Fibroblast of lung (primary cell): ENCODE data around the gene DMWD.

Experiments
- EZH2 ChIP-seq: IDR thresholded peaks from 2 replicates; pipeline ENCODE4 v1.5.1; 2012; ENCODE audit warnings: low read length, control low read depth, mild to moderate bottlenecking; ENCODE audit errors: missing control alignments
- TF ChIP-seq, protein P1 (sequence below), 2 donors: IDR thresholded peaks in 1 of 2; conservative IDR thresholded peaks in 1 of 2; 1 replicate in 1 of 2; 2 replicates in 1 of 2; pipeline ENCODE4 v1.5.1; 2011 to 2012; ENCODE audit warnings: low read length in 2 of 2, control low read depth in 1 of 2, inconsistent platforms in 1 of 2, low read depth in 1 of 2, mild to moderate bottlenecking in 1 of 2

DNA sequence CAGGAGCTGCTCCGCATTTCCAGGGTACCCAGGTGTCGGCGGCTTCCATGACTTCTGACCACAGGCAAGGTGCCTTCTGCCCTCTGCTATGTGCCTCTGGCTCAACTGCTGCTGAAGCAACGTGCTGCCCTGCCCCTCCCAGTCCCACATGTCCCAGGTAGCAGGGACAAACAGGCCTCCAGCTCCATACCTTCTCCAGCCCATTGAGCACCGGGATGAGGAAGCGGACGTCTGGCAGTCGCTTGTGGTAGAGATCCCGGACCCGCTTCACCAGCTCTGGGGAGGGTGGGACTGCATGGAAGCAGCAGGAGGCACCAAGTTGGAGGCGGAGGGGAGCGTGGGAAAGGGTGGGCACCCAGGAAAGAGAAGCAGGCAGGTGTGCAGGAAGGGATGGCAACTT lies 30.5 kb upstream of the DMWD start:
- TF ChIP-seq, protein P1, sequence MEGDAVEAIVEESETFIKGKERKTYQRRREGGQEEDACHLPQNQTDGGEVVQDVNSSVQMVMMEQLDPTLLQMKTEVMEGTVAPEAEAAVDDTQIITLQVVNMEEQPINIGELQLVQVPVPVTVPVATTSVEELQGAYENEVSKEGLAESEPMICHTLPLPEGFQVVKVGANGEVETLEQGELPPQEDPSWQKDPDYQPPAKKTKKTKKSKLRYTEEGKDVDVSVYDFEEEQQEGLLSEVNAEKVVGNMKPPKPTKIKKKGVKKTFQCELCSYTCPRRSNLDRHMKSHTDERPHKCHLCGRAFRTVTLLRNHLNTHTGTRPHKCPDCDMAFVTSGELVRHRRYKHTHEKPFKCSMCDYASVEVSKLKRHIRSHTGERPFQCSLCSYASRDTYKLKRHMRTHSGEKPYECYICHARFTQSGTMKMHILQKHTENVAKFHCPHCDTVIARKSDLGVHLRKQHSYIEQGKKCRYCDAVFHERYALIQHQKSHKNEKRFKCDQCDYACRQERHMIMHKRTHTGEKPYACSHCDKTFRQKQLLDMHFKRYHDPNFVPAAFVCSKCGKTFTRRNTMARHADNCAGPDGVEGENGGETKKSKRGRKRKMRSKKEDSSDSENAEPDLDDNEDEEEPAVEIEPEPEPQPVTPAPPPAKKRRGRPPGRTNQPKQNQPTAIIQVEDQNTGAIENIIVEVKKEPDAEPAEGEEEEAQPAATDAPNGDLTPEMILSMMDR (conservative IDR thresholded peaks at IDR 0.05 in 1 of 2, IDR thresholded peaks at IDR 0.05 in 1 of 2; ENCODE audit: low read depth in 1 of 2, low read length in 2 of 2) = no peak
- TF ChIP-seq EZH2 = no peak
